ENCODE measurements around the gene CLOCK.

Gene CLOCK

DNA sequence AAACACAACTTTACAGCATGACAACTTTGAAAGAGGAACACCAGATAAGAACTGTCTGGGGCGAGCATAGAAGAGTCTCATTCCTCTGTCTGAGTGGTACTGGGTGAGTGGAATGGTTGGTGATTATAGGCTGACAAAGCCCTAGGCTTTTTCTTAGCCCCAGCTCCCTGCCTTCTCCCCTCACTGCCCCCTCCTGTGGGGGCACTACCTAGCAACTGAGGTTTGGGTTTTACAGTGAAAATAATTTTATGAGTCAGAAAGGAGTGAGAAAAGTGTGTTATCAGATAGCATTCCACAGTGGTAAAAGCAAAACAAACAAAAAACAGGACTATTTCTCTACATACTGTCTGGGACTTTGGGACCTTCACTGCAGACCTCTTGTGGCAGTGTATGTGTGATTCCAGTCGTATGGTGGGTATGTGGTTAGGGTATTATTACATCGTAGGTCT lies 161.5 kb downstream of the CLOCK start:
- Histone ChIP-seq H3K27me3 (ENCODE audit: insufficient read depth, insufficient read length) (no peaks in the 10 kb centered on the region), H3K4me1 (ENCODE audit: insufficient read depth, insufficient read length) (no peaks in the 10 kb centered on the region), H3K9ac (ENCODE audit: insufficient read length, low read depth) (no peak overlapping the region), H3K9me3 (ENCODE audit: insufficient read depth, low read length) (no peaks in the 10 kb centered on the region), H3K4me3 (ENCODE audit: insufficient read length, low read depth) (no peak overlapping the region), H3K36me3 (ENCODE audit: insufficient read depth, insufficient read length, low read length) (no peaks in the 10 kb centered on the region)
- no peak for TF ChIP-seq YY1 (IDR thresholded peaks at IDR 0.05; ENCODE audit: insufficient read depth, insufficient read length)
- no peak for DNase-seq (ENCODE audit: low read depth, low spot score)

DNA sequence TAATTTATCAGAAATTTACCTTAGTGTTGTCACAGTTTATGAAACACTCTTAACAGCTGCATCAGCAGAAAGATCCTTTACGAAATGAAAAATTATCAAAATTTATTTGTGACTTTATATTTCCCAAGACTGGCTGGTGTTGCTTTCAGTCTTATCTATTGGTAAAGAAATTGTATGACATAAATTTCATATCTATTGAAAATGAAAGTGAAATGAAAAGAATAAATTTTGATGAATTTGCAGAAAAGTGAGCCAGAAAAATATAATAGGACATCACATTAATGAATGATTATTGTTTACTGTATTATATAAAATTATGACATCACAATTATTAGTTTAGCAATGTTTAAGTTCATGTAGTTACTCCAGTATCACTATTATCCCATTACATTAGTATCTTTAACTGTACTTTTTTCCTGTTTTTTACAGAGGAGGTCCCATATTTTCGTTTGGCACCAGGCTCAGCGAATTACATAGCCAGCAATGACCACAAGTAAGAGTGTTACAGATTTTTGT lies 164.2 kb downstream of the CLOCK start:
- no peak overlapping the region for H3K9ac ChIP-seq (ENCODE audit: insufficient read length, low read depth)
- H3K36me3 ChIP-seq (ENCODE audit: insufficient read depth, insufficient read length, low read length): no peaks in the 10 kb centered on the region
- no peak for TF ChIP-seq ZNF274 (IDR thresholded peaks at IDR 0.05; ENCODE audit: low read depth, low read length)
- TF ChIP-seq YY1 (IDR thresholded peaks at IDR 0.05; ENCODE audit: insufficient read depth, insufficient read length): no peak
- TF ChIP-seq SUZ12 (IDR thresholded peaks at IDR 0.05; ENCODE audit: extremely low read depth, insufficient read depth, insufficient read length): no peak
- no peaks in the 10 kb centered on the region for H3K9me3 ChIP-seq (ENCODE audit: insufficient read depth, low read length)
- no peak overlapping the region for H3K4me3 ChIP-seq (ENCODE audit: insufficient read length, low read depth)
- H3K4me1 ChIP-seq (ENCODE audit: insufficient read depth, insufficient read length): no peaks in the 10 kb centered on the region
- no peaks in the 10 kb centered on the region for H3K27me3 ChIP-seq (ENCODE audit: insufficient read depth, insufficient read length)
- DNase-seq (ENCODE audit: low read depth, low spot score): no peak

DNA sequence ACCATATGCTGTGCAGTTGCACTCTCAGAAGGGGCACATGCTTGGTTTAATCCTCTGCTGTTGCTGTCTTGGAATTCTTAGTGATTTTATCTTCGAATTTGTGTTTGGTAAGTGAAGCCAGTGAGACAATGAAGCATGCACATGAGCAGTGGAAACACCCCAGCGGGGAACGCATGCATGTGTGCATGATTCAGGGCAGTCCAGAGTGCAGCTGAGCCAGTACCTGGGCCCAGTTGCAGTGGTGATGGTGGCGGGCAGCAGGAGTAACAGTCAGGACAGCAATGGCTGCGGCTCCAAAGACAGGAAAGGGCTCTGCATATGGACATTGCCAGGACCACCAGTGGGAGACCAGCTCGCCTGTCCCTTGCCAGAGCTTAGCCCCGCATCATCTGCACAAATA lies 165.2 kb downstream of the CLOCK start:
- TF ChIP-seq SUZ12 (IDR thresholded peaks at IDR 0.05; ENCODE audit: extremely low read depth, insufficient read depth, insufficient read length): no peak
- Histone ChIP-seq H3K27me3 (ENCODE audit: insufficient read depth, insufficient read length) (no peaks in the 10 kb centered on the region), H3K4me1 (ENCODE audit: insufficient read depth, insufficient read length) (no peaks in the 10 kb centered on the region), H3K36me3 (ENCODE audit: insufficient read depth, insufficient read length, low read length) (no peaks in the 10 kb centered on the region), H3K9ac (ENCODE audit: insufficient read length, low read depth) (no peak overlapping the region), H3K4me3 (ENCODE audit: insufficient read length, low read depth) (no peak overlapping the region), H3K9me3 (ENCODE audit: insufficient read depth, low read length) (no peaks in the 10 kb centered on the region)
- DNase-seq (ENCODE audit: low read depth, low spot score): no peak

DNA sequence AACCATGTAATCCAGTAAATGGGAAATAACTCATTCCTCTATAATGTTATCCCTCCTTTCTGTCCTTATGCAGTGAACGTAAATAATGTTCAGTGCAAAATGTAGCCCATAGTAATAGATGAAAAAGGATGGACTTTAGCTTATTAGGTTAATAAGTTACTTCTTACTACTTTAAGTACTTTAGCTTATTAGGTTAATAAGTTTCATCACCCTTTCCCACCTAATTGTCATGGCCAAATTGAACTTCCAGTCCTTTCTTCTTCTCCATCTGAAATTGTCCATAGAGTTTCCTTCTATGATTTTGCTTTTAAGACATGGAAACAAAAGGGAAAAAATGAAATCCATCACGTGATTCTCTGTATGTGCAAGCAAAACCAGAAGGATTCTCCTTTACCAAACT lies 166.1 kb downstream of the CLOCK start:
- no peak overlapping the region for H3K4me3 ChIP-seq (ENCODE audit: insufficient read length, low read depth)
- no peaks in the 10 kb centered on the region for H3K27me3 ChIP-seq (ENCODE audit: insufficient read depth, insufficient read length)
- no peaks in the 10 kb centered on the region for H3K9me3 ChIP-seq (ENCODE audit: insufficient read depth, low read length)
- no peaks in the 10 kb centered on the region for H3K4me1 ChIP-seq (ENCODE audit: insufficient read depth, insufficient read length)
- TF ChIP-seq YY1 (IDR thresholded peaks at IDR 0.05; ENCODE audit: insufficient read depth, insufficient read length): no peak
- TF ChIP-seq SUZ12 (IDR thresholded peaks at IDR 0.05; ENCODE audit: extremely low read depth, insufficient read depth, insufficient read length): no peak
- TF ChIP-seq ZNF274 (IDR thresholded peaks at IDR 0.05; ENCODE audit: low read depth, low read length): no peak
- H3K36me3 ChIP-seq (ENCODE audit: insufficient read depth, insufficient read length, low read length): no peaks in the 10 kb centered on the region
- H3K9ac ChIP-seq (ENCODE audit: insufficient read length, low read depth): no peak overlapping the region
- DNase-seq (ENCODE audit: low read depth, low spot score): no peak

DNA sequence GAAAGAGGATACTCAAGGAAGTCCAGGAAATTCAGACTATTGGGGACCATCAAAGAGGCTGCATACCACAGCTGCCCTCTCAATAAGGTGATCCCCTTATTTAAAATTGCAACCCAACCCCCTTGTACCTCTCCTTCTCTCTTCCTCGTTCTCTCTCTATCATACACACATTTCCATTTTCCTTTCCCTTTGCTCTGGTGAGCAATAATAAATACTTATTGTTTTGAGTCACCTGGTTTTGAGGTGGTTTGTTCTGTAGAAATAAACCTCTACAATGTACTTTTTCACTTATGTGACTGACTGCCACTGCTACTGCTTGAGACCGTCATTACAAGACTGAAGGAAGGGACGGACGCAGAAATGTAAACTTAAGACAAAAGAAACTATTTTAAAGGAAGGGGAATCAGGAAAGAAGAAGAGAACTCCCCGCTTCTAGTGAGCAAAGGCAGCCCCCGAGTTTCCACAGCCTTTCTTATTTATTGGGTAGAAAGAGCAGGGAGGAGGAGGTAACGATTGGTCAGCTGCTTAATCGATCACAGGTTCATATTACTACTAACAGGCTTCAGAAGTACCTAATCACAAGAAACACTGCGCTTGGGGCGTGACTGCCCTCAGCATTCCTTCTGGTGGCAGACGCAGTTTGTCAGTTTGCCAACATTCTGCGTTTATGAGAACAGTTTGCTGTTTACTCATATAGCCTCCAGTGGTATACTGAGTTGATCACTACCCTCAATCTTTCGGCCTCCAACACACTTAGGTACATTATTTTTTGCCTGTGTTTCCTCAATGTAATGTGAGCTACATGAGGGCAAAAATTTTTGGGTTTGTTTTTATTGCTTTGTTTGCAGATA lies 167.9 kb downstream of the CLOCK start:
- Histone ChIP-seq H3K9ac (ENCODE audit: insufficient read length, low read depth) (no peak overlapping the region), H3K4me3 (ENCODE audit: insufficient read length, low read depth) (no peak overlapping the region), H3K4me1 (ENCODE audit: insufficient read depth, insufficient read length) (no peaks in the 10 kb centered on the region), H3K36me3 (ENCODE audit: insufficient read depth, insufficient read length, low read length) (no peaks in the 10 kb centered on the region), H3K9me3 (ENCODE audit: insufficient read depth, low read length) (no peaks in the 10 kb centered on the region), H3K27me3 (ENCODE audit: insufficient read depth, insufficient read length) (no peaks in the 10 kb centered on the region)
- no peak for DNase-seq (ENCODE audit: low read depth, low spot score)
- TF ChIP-seq ZNF274 (IDR thresholded peaks at IDR 0.05; ENCODE audit: low read depth, low read length) (no peak), SUZ12 (IDR thresholded peaks at IDR 0.05; ENCODE audit: extremely low read depth, insufficient read depth, insufficient read length) (no peak), YY1 (IDR thresholded peaks at IDR 0.05; ENCODE audit: insufficient read depth, insufficient read length) (no peak)
